ENCODE data around the gene TAB3.
"Not testable (repeated sequence)": the region's sequence is repeated elsewhere in the genome, so short reads cannot be mapped to it uniquely, and the experiment has no call there.

TAB3 gene

DNA sequence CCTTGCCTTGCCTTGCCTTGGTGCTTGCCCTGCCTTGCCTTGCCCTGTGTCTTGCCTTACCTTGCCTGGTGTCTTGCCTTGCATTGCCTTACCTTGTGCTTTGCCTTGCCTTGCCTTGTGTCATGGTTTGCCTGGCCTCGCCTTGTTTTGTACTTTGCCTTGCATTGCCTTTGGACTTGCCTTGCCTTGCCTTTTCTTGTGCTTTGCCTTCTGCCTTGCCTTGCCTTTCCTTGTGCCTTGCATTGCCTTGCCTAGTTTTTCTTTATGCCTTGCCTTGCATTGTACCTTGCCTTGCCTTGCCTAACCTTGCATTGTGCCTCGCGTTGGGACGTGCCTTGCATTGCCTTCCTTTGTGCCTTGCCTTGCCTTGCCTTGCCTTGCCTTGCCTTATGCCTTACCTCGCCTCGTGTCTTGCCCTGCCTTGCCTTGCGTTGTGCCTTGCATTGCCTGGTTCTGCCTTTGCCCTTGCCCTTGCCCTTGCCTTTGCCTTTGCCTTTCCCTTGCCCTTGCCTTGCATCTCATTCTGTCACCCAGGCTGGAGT, 82.8 kb downstream of the TAB3 start:
- DNase-seq: no peak

DNA sequence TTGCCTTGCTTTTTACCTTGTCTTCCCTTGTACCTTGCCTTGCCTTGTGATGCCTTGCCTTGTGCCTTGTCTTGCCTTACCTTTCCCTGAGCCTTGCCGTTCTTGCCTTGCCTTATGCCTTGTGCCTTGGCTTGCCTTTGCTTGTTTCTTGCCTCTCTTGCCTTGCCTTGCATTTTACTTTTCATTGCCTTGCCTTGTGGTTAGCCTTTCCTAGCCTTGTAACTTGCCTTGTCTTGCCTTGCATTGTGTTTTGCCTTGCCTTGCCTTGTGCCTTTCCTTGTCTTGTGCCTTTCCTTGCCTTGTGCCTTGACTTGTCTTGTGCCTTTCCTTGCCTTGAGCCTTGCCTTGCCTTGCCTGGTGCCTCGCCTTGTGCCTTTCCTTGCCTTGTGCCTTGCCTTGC, 84.6 kb downstream of the TAB3 start:
- no peak for DNase-seq

DNA sequence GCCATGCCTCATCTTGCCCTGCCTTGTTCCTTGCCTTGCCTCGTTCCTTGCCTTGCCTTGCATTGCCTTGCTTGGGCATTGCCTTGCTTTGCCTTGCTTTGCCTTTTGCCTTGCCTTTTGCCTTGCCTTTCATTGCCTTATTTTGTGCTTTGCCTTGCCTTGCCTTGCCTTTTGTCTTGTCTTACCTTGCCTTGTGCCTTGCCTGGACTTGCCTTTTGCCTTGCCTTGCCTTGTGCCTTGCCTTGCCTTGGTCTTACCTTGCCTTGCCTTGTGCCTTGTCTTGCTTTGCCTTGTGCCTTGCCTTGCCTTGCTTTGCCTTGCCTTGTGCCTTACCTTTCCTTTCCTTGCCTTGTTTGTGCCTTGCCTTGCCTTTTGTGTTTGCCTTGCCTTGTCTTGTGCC, 88.2 kb downstream of the TAB3 start:
- DNase-seq: no peak

DNA sequence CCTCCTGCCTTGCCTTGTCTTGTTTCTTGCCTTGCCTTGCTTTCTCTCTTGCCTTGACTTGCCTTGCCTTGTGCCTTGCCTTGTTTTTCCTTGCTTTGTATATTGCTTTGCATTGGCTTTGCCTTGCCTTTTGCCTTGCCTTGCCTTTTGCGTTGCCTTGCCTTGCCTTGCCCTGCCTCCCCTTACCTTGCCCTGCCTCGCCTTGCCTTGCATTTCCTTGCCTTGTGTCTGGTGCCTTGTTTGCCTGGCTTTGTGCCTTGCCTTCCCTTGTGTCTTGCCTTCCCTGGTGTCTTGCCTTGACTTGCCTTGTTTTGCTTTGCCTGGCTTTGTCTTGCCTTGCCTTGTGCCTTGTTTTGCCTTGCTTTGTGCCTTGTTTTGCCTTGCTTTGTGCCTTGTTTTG, 89.7 kb downstream of the TAB3 start:
- no peak for DNase-seq

DNA sequence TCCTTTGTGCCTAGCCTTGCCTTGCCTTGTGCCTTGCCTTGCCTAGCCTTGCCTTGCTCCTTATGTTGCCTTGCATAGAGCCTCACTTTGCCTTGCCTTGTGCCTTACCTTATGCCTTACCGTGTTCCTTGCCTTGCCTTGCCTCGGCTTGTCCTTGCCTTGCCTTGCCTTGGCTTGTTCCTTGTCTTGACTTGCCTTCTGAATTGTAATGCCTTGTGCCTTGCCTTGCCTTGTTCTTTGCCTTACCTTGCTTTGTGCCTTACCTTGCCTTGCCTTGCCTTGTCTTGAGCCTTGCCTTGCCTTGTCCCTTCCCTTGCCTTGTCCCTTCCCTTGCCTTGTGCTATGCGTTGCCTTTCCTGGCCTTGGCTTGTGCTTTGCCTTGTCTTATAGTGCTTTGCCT, 90.2 kb downstream of the TAB3 start:
- no peak for DNase-seq

DNA sequence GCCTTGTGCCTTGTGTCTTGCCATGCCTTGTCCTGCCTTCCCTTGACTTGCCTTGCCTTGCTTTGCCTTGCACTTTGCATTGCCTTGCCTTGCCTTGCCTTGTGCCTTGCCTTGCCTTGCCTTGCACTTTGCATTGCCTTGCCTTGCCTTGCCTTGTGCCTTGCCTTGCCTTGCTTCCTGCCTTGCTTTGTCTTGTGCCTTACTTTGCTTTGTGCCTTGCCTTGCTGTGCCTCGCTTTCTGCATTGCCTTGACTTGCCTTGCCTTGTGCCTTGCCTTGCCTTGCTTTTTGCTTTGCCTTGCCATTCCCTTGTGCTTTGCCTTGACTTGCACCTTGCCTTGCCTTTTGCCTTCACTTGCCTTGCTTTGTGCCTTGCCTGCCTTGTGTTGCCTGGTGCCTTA, 91.8 kb downstream of the TAB3 start:
- DNase-seq: not testable (repeated sequence)

DNA sequence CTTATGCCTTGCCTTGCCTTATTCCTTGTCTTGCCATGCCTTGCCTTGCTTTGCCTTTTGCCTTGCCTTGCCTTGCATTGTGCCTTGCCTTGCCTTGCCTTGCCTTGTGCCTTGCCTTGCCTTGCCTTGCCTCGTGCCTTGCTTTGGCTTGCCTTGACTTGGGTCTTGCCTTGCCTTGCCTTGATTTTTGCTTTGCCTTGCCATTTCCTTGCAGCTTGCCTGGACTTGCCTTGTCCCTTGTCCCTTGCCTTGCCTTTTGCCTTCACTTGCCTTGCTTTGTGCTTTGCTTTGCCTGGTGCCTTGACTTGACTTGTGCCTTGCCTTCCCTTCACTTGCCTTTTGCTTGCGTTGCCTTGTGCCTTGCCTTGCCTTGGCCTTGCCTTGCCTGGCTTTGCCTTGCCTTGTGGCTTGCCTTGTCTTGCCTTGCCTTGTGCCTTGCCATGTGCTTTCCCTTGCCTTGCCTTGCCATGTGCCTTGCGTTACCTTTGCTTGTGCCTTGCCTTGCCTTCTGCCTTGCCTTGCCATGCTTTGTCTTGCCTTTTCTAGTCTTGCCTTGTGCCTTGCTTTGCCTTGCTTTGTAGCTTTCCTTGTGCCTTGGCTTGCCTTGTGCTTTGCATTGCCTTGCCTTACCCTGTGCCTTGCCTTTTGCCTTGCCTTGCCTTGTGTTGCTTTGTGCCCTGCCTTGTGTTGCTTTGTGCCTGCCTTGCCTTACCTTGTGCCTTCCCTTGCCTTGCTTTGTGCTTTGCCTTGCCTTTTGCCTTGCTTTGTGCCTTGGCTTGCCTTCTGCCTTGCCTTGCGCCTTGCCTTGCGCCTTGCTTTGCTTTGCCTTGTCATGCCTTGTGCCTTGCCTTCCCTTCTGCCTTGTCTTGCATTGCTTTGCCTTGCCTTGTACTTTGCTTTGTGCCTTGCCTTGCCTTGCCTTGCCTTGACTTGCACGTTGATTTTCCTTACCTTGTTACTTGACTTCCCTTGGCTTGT, 92.8 kb downstream of the TAB3 start:
- no peak for DNase-seq

DNA sequence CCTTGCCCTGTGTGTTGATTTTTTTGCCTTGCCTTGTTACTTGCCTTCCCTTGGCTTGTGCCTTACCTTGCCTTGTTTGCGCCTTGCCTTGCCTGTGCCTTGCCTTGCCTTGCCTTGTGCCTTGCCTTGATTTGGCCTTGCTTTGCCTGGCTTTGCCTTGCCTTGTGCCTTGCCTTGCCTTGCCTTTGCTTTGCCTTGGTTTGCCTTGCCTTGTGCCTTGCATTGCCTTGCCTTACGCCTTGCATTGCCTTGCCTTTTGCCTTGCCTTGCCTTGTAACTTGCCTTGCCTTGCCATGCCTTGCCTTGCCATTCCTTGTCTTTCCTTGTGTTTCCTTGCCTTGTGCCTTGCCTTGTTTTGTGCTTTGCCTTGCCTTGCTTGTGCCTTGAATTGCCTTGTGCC, 94.6 kb downstream of the TAB3 start:
- no peak for DNase-seq

DNA sequence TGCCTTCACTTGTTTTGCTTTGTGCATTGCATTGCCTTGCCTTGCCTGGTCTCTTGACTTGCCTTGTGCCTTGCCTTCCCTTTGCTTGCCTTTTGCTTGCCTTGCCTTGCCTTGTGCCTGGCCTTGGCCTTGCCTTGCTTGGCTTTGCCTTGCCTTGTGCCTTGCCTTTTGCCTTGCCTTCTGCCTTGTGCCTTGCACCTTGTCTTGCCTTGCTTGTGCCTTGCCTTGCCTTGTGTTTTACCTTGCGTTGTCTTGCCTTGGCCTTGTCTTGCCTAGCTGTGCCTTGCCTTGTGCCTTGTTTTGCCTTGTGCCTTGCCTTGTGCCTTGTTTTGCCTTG, 95.3 kb downstream of the TAB3 start:
- DNase-seq: no peak

DNA sequence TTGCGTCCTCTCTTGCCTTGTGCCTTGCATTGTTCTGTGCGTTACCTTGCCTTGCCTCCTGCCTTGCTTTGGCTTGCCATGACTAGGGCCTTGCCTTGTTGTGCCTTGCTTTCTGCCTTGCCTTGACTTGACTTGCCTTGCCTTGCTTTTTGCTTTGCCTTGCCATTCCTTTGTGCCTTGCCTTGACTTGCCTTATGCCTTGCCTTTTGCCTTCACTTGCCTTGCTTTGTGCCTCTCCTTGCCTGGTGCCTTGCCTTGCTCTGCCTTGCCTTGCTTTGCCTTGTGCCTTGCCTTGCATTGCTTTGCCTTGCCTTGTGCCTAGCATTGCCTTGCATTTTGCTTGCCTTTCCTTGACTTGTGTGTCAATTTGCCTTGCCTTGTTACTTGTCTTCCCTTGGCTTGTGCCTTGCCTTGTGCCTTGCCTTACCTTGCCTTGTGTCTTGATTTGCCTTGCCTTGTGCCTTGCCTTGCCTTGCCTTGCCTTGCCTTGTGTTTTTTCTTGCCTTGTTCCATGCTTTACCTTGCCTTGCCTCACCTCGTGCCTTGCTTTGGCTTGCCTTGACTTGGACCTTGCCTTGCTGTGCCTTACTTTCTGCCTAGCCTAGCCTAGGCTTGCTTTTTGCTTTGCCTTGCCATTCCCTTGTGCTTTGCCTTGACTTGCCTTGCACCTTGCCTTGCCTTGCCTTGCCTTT, 95.8 kb downstream of the TAB3 start:
- no peak for DNase-seq

DNA sequence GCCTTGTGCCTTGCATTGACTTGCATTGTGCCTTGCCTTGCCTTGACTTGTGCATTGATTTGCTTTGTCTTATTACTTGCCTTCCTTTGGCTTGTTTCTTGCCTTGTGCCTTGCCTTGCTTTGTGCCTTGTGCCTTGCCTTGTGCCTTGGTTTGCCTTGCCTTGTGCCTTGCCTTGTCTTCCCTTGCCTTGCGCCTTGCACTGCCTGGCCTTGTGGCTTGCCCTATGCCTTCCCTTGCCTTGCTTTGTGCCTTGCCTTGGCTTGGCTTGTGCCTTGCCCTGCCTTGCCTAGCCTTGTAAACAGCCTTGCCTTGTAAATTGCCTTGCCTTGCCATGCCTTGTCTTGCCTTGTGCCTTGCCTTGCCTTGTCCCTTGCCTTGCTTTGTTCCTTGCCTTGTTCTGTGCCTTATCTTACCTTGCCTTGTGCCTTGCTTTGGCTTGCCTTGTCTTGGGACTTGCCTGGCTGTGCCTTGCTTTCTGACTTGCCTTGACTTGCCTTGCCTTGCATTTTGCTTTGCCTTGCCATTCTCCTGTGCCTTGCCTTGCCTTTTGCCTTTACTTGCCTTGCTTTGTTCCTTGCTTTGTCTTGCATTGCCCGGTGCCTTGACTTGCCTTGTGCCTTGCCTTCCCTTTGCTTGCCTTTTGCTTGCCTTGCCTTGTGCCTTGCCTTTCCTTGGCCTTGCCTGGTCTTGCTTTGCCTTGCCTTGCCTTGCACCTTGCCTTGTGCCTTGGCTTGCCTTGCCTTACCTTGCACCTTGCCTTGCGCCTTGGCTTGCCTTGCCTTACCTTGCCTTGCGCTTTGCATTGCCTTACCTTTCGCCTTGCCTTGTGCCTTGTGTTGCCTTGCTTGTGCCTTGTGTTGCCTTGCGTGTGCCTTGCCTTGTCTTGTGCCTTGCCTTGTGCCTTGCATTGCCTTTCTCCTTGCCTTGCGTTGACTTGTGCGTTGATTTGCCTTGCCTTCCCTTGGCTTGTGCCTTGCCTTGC, 97.5 kb downstream of the TAB3 start:
- DNase-seq: no peak

DNA sequence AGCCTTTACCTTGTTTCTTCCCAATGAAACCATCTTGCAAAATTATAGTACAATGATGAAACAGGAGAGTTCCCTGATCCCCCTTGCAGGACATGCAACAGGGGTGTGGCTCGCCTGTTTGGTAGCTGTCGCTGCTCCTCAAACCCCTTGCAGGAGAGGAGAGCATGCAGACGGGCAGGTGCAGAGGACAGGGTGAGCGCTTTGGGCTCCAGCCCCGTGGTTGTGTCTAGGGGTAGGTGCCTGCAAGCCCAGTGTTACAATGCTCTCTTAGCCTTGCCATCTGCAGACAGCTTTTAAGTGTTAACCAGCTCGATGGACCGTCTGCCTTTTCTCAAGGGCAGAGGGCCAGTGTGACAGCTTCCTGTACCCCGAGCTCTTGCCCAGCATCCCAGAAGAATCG, 102.0 kb downstream of the TAB3 start:
- no peak for DNase-seq

DNA sequence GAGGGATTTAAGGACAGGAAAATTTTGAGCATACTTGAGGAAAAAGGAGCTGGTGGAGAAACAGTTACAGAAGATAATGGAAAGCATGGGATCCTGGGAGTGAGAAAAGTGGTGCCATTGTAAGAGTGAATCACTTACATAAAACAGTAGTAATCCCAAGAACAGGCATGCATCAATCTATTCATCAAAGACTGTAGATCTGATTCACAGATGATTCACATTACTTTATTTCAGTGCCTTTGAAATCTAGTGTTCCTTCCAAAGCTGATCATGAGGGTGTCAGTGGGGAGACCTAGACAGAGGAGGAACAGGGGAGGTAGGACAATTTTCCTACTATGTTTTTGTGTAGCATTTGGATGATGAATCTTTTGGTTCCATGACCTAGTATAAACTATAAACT, 102.7 kb downstream of the TAB3 start:
- DNase-seq: no peak

DNA sequence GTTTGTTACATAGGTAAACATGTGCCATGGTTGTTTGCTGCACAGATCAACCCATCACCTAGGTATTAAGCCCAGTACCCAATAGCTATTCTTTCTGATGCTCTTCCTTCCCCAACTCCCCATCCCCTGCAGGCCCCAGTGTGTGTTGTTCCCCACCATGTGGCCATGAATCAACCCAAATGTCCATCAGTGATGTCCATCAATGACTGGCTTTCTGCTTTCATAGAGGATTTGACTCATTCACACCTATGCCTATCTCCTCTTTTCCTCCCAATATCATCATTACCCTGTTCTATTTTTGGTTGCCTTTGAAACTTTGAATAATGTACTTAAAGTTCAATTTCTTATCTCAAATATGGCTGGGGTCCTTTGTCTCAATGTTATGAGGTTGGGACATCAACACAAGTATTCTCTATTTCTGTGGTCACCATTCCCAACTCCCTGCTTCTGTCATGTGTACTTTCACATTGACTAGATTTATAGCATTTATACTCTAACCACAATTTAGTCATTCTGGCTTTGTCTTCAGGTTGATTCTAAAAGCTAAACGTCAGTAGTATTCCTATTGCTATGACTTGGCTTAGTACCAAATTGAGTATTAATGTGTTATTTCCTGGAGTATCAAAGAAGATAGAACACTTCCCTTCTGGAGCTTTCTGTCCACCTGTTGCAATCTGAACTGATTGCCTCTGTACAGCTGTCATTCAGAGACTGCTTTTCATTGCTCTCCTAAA, 107.2 kb downstream of the TAB3 start:
- no peak for DNase-seq

DNA sequence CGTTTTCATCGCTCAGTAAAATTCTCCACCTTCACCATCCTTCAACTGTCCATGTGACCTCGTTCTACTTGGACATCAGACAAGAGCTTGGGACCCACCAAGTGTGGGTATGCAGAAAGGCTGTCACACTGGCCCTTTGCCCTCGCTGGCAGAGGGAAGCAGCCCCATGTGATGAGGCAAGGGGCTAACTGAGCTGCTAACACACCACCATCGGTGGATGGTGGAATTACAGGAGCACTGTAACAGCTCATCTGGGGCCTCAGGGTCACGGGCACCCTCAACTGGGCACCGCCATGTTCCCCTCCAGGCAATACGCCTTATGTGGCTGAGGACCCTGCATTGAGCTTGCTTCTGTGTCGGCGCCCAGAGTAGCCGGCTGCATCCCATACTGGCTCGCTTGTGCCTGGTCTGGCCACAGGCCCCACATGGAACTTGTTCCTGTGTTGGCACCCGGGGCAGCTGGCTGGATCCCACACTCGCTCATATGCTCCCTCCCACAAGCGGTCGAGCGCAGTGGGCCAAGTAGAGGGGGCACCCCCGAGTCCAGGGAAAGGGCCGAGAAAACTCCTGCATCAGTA, 109.5 kb downstream of the TAB3 start:
- DNase-seq: no peak

DNA sequence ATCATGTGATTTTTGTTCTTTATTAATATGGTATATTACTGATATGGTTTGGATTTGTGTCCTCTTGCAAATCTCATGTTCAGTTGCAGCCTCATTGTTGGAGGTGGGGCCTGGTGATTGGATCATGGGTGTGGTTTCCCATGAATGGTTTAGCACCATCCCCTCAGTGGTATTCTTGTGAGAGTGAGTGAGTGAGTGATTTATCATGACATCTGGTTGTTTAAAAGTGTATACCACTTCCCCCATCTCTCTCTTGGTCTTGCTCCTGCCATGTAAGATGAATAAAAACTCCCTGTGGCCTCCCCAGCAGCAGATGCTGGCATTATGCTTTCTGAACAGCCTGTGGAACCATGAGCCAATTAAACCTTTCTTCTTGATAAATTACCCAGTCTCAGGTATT, 111.5 kb downstream of the TAB3 start:
- no peak for DNase-seq
